H1 (cell line): ENCODE data around the gene ZNF813. TPM values are rescaled to one million over a fixed set of nuclear protein-coding genes. Genes with fewer than 3 reads are reported as not detected.

Experiments
- CTCF ChIA-PET: fragments of 300-600 bp; sonication (Branson Sonifier 250); formaldehyde crosslinking; loops from one replicate; lab custom pipeline; 2021; ENCODE audit not compliant: partially characterized antibody; lab: Charles Lee
- POLR2A ChIA-PET: fragments of 300-600 bp; sonication (Branson Sonifier 250); formaldehyde crosslinking; loops from one replicate; lab custom pipeline; 2021; ENCODE audit warnings: inconsistent platforms; ENCODE audit not compliant: partially characterized antibody; lab: Charles Lee
- DNase-seq, 2 experiments: peaks; one replicate each; pipeline versions ENCODE4 v3.0.0 to v3.0.0-alpha.2; 2010 to 2022; ENCODE audit warnings: low spot score in 2 of 2, low read depth in 1 of 2, mixed read lengths in 1 of 2
- FAIRE-seq: peaks from 2 replicates; lab custom pipeline; 2011; peaks lifted over from hg19 to GRCh38; lab: Jason Lieb, UNC
- H2AFZ ChIP-seq: 2 replicates; pipeline ENCODE4 v1.8.1; 2012; ENCODE audit warnings: low read length, inconsistent platforms
- H2AK5ac ChIP-seq: 2 replicates; pipeline ENCODE4 v1.6.1; 2013; ENCODE audit warnings: low read depth, low read length
- H2BK120ac ChIP-seq: replicated peaks from 2 replicates; pipeline ENCODE3; 2013; ENCODE audit warnings: low read depth, low read length, inconsistent platforms
- H2BK12ac ChIP-seq: 2 replicates; pipeline ENCODE4 v1.6.1; 2013; ENCODE audit warnings: low read depth, low read length
- H2BK15ac ChIP-seq: 2 replicates; pipeline ENCODE4 v1.6.1; 2013; ENCODE audit warnings: low read length
- H2BK20ac ChIP-seq: 2 replicates; pipeline ENCODE4 v1.6.1; 2013; ENCODE audit warnings: low read length
- H2BK5ac ChIP-seq: 2 replicates; pipeline ENCODE4 v1.6.1; 2013; ENCODE audit warnings: low read depth, low read length
- H3K14ac ChIP-seq: 2 replicates; pipeline ENCODE4 v1.6.1; 2013; ENCODE audit warnings: inconsistent platforms; ENCODE audit not compliant: insufficient read length
- H3K18ac ChIP-seq: 2 replicates; pipeline ENCODE4 v1.6.1; 2013; ENCODE audit warnings: low read length; ENCODE audit errors: extremely low read depth
- H3K23ac ChIP-seq: 2 replicates; pipeline ENCODE4 v1.6.1; 2013; ENCODE audit warnings: inconsistent platforms; ENCODE audit not compliant: insufficient read length
- H3K23me2 ChIP-seq: 2 replicates; pipeline ENCODE4 v1.6.1; 2013; ENCODE audit warnings: low read depth, low read length
- H3K27ac ChIP-seq: 2 replicates; pipeline ENCODE4 v1.6.1; 2011; ENCODE audit warnings: low read depth, low read length, inconsistent platforms
- H3K27me3 ChIP-seq, 4 experiments: replicated peaks in 1 of 4; 1 replicate in 1 of 4; 2 replicates in 3 of 4; pipeline versions ENCODE4 v1.6.1 to v1.8.1; 2011 to 2013; ENCODE audit warnings: low read length in 3 of 4, mild to moderate bottlenecking in 3 of 4, inconsistent platforms in 2 of 4, mixed read lengths in 2 of 4, moderate library complexity in 1 of 4; ENCODE audit not compliant: control insufficient read depth in 3 of 4, insufficient read depth in 3 of 4; ENCODE audit errors: extremely low read depth in 1 of 4
- H3K36me3 ChIP-seq, 4 experiments: 2 replicates each; pipeline versions ENCODE4 v1.6.1 to v1.8.1; 2011 to 2013; ENCODE audit warnings: mild to moderate bottlenecking in 4 of 4, low read length in 3 of 4, moderate library complexity in 2 of 4, control low read depth in 1 of 4, inconsistent platforms in 1 of 4; ENCODE audit not compliant: insufficient read depth in 4 of 4, control insufficient read depth in 2 of 4
- H3K4ac ChIP-seq: replicated peaks from 2 replicates; pipeline ENCODE3; 2013; ENCODE audit warnings: low read length, low read depth, mixed read lengths, inconsistent platforms; ENCODE audit not compliant: insufficient read length
- H3K4me1 ChIP-seq, 4 experiments: replicated peaks in 1 of 4; 1 replicate in 1 of 4; 2 replicates in 3 of 4; pipeline versions ENCODE4 v1.6.1 to v1.8.1; 2011 to 2013; ENCODE audit warnings: low read length in 3 of 4, inconsistent platforms in 2 of 4, mixed read lengths in 1 of 4; ENCODE audit not compliant: insufficient read depth in 4 of 4, control insufficient read depth in 3 of 4
- H3K4me2 ChIP-seq, 2 experiments: 2 replicates each; pipeline versions ENCODE4 v1.6.1 to v1.8.1; 2011 to 2013; ENCODE audit warnings: low read depth in 2 of 2, low read length in 2 of 2, control low read depth in 1 of 2, inconsistent platforms in 1 of 2, mild to moderate bottlenecking in 1 of 2; ENCODE audit not compliant: insufficient read depth in 1 of 2
- H3K4me3 ChIP-seq, 4 experiments: fragments of 200-600, 300-600 bp in 1 of 4; sonication (generic), shearing (Covaris generic), sonication (Bioruptor Twin) in 1 of 4; 2 replicates each; pipeline versions ENCODE4 v1.5.1 to v1.8.1; 2011 to 2016; ENCODE audit warnings: low read length in 4 of 4, low read depth in 3 of 4, control low read depth in 2 of 4, inconsistent platforms in 2 of 4, mild to moderate bottlenecking in 2 of 4, mixed read lengths in 1 of 4, moderate library complexity in 1 of 4; ENCODE audit not compliant: insufficient read depth in 2 of 4; ENCODE audit errors: extremely low read depth in 1 of 4
- H3K56ac ChIP-seq: replicated peaks from 2 replicates; pipeline ENCODE3; 2013; ENCODE audit warnings: low read depth, mild to moderate bottlenecking, mixed read lengths, low read length, inconsistent platforms; ENCODE audit not compliant: insufficient read length
- H3K79me1 ChIP-seq: 2 replicates; pipeline ENCODE4 v1.6.1; 2013; ENCODE audit warnings: low read depth, low read length, control low read depth
- H3K79me2 ChIP-seq, 2 experiments: 2 replicates each; pipeline versions ENCODE4 v1.6.1 to v1.8.1; 2012 to 2013; ENCODE audit warnings: low read length in 2 of 2, mild to moderate bottlenecking in 2 of 2, inconsistent platforms in 1 of 2; ENCODE audit not compliant: insufficient read depth in 2 of 2, control insufficient read depth in 1 of 2
- H3K9ac ChIP-seq, 4 experiments: replicated peaks in 1 of 4; 1 replicate in 1 of 4; 2 replicates in 3 of 4; pipeline versions ENCODE4 v1.6.1 to v1.8.1; 2011 to 2013; ENCODE audit warnings: low read depth in 3 of 4, low read length in 3 of 4, control low read depth in 2 of 4, mild to moderate bottlenecking in 2 of 4, moderate library complexity in 2 of 4, inconsistent platforms in 1 of 4; ENCODE audit errors: extremely low read depth in 1 of 4
- H3K9me3 ChIP-seq, 2 experiments: 2 replicates each; pipeline versions ENCODE4 v1.6.1 to v1.8.1; 2012 to 2013; ENCODE audit warnings: mild to moderate bottlenecking in 2 of 2, moderate library complexity in 2 of 2, control low read depth in 1 of 2, inconsistent platforms in 1 of 2, low read depth in 1 of 2, low read length in 1 of 2, mixed read lengths in 1 of 2; ENCODE audit not compliant: insufficient read depth in 2 of 2
- H4K20me1 ChIP-seq, 2 experiments: replicated peaks in 1 of 2; 2 replicates each; pipeline versions ENCODE3 to v1.8.1; 2011 to 2013; ENCODE audit warnings: inconsistent platforms in 2 of 2, low read length in 2 of 2, mild to moderate bottlenecking in 1 of 2; ENCODE audit not compliant: insufficient read depth in 2 of 2, control insufficient read depth in 1 of 2
- H4K5ac ChIP-seq: 2 replicates; pipeline ENCODE4 v1.6.1; 2013; ENCODE audit warnings: low read length, low read depth, mixed read lengths, inconsistent platforms; ENCODE audit not compliant: insufficient read length
- H4K8ac ChIP-seq: 2 replicates; pipeline ENCODE4 v1.8.0; 2013; ENCODE audit warnings: mild to moderate bottlenecking, moderate library complexity, low read length, inconsistent platforms; ENCODE audit not compliant: insufficient read depth; ENCODE audit errors: extremely low read depth
- H4K91ac ChIP-seq: replicated peaks from 2 replicates; pipeline ENCODE3; 2013; ENCODE audit warnings: low read length, mixed read lengths, inconsistent platforms; ENCODE audit not compliant: insufficient read length
- WGBS, 2 experiments: shearing (Covaris generic) in 1 of 2; methylation state at CpG; one replicate each; pipeline versions ENCODE4 v1.1.6 to v1.1.7; 2013 to 2015; ENCODE audit warnings: low lambda C conversion rate in 2 of 2, mixed read lengths in 2 of 2, inconsistent platforms in 1 of 2, low coverage in 1 of 2, missing lambda C conversion rate in 1 of 2; ENCODE audit not compliant: insufficient replicate concordance in 2 of 2, insufficient coverage in 1 of 2, insufficient read length in 1 of 2; ENCODE audit errors: extremely low coverage in 1 of 2, missing lambda C conversion rate in 1 of 2; 5-methylcytosine and 5-hydroxymethylcytosine counted together
- polyA plus RNA-seq, 7 experiments: library from polyadenylated mRNA; depleted of rRNA in 3 of 7; stranded (reverse) in 5 of 7; unstranded in 2 of 7; fragments of >200 nt in 5 of 7; fragments of 200-250 nt in 2 of 7; gene quantifications; 1 replicate in 5 of 7; 2 replicates in 1 of 7; 4 replicates in 1 of 7; pipeline versions ENCODE4 v1.2.1 to v1.2.3, GENCODE V29; 2011 to 2013; ENCODE audit warnings: missing spikeins in 2 of 7, mixed read lengths in 2 of 7
- total RNA-seq: library from RNA; stranded (reverse); fragmentation: NEBNext Ultra II Directional; extraction: Animal tissue kit (Norgen Biotek cat#: 25700); gene quantifications from 2 replicates; pipeline ENCODE4 v1.2.1, GENCODE V29; 2021

The ZNF813 gene
- total and polyA plus RNA-seq, 2 of the 8 experiments (the other 6 are each of a cell fraction or from before 2014, with no cell fraction given), result 2.9 to 22.1 TPM

DNA sequence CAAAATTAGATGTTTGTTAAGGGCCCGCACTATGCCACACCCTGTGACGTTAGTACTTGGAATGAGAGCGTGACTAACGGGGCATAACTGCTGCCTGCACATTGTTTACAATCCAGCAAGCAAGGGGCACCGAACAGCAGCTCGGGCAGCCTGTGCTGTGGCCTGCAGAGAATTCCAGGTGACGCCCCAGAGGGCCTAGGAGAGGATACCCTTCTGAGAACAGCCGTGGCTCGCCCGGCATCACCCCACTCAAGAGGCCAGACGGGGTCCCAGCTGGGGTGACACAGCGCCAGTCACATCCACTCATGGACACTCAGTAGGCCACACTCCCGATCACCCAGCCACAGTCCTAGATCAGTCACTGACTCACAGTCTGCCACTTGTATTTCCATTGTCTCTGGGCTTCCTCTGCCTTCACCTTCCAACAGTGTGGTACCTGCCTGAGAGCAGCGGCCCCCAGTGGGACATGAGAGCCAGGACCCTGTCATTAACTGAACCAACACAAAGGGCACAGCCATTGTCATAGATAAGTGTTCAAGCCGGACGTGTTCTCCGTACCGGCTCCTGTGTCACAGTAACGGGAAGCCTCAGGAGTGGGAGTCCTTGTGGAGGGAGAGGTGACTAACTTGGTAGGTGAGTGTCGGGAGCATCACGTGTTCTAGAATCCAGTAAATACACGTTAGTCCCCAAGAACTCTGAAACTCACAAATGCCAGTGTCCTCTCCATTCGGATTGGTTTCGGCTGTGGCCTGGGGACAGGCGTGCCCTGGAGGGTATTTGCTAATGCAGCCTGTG is 77.9 kb downstream of the ZNF813 start:
- no peak overlapping the region for H4K5ac ChIP-seq
- H3K9ac ChIP-seq, result no peak overlapping the region; a peak in 1 of 7 replicates
- CTCF ChIA-PET, result no interaction called here
- no peak overlapping the region for H4K8ac ChIP-seq
- H3K23ac ChIP-seq, result no peak overlapping the region
- FAIRE-seq (no peak), DNase-seq (no peak)
- peaks cover 0 to 8% (median 1%) of the 10 kb centered on the region in 4 experiments; a peak in 4 of 7 replicates for H3K4me1 ChIP-seq
- H2BK5ac ChIP-seq, result no peak overlapping the region
- H3K56ac ChIP-seq, result no peak overlapping the region
- no peak overlapping the region for H3K4me3 ChIP-seq
- peaks cover 0 to 15% (median 6%) of the 10 kb centered on the region in 4 experiments; a peak in 6 of 8 replicates for H3K36me3 ChIP-seq
- H3K79me2 ChIP-seq, result peaks cover 0 to 5% of the 10 kb centered on the region in 2 experiments; a peak in 1 of 4 replicates
- H3K27ac ChIP-seq, result no peak overlapping the region
- H4K20me1 ChIP-seq, result no peaks in the 10 kb centered on the region
- no peak overlapping the region for H2BK120ac ChIP-seq
- H3K9me3 ChIP-seq, result no peaks in the 10 kb centered on the region
- no peak overlapping the region for H2BK12ac ChIP-seq
- no peak overlapping the region for H2AFZ ChIP-seq
- 92% methylated on average over 25 of the region's 25 CpGs; no CpG with 5 or more reads in 1 of the 2 experiments for WGBS, 2 experiments
- H4K91ac ChIP-seq, result no peak overlapping the region
- H3K18ac ChIP-seq, result no peak overlapping the region
- H3K14ac ChIP-seq, result no peak overlapping the region
- no peak overlapping the region for H3K4me2 ChIP-seq
- no peaks in the 10 kb centered on the region; the same call in 1 of the 2 replicates for H3K79me1 ChIP-seq
- H2AK5ac ChIP-seq, result no peak overlapping the region
- H2BK20ac ChIP-seq, result no peak overlapping the region
- no peak overlapping the region for H3K4ac ChIP-seq
- H3K27me3 ChIP-seq, result no peaks in the 10 kb centered on the region
- no peaks in the 10 kb centered on the region for H3K23me2 ChIP-seq
- H2BK15ac ChIP-seq, result no peak overlapping the region
- POLR2A ChIA-PET, result no interaction called here
